Globus pallidus (tissue), 1 donor: ENCODE results near the gene B4GALNT3.
A peak's percentile ranks its signal among the peaks of the same experiment; 100 is the strongest.

Source experiments
- DNase-seq: peaks from one replicate; pipeline ENCODE4 v3.0.0-alpha.2; 2015; ENCODE audit warnings: low spot score

The B4GALNT3 gene

GRCh38 chr12:593396-594270 is 133.9 kb downstream of the B4GALNT3 start:
- no peak for DNase-seq

- DNase-seq = no peak
Measured at GRCh38 chr12:597926-598568, 138.3 kb downstream of the B4GALNT3 start.

- DNase-seq = no peak
Measured at GRCh38 chr12:599756-600155, 140.0 kb downstream of the B4GALNT3 start.

- no peak for DNase-seq
Measured at GRCh38 chr12:601976-602699, 142.4 kb downstream of the B4GALNT3 start.

- DNase-seq = no peak
Measured at GRCh38 chr12:602700-603068, 142.9 kb downstream of the B4GALNT3 start.

GRCh38 chr12:604956-605355 is 145.2 kb downstream of the B4GALNT3 start:
- DNase-seq = no peak

GRCh38 chr12:607541-608001 is 147.8 kb downstream of the B4GALNT3 start:
- peak; percentile 47 for DNase-seq

- DNase-seq = no peak
Measured at GRCh38 chr12:608413-608812, 148.7 kb downstream of the B4GALNT3 start.

GRCh38 chr12:608921-609320 is 149.2 kb downstream of the B4GALNT3 start:
- DNase-seq = no peak

GRCh38 chr12:611721-612120 is 152.0 kb downstream of the B4GALNT3 start:
- no peak for DNase-seq

- no peak for DNase-seq
Measured at GRCh38 chr12:612293-612692, 152.6 kb downstream of the B4GALNT3 start.

- DNase-seq = no peak
Measured at GRCh38 chr12:612886-613285, 153.1 kb downstream of the B4GALNT3 start.
